Endothelial cell of umbilical vein (primary cell): ENCODE measurements around the gene ZFPM1. TPM values are rescaled to one million over a fixed set of nuclear protein-coding genes. Genes with fewer than 3 reads are reported as not detected.

Experiments
- BruUV-seq: library from RNA; stranded (reverse); fragments of 400-500 nt; replicated peaks from 2 replicates; lab custom pipeline; 2021; lab: Mats Ljungman, UMichigan
- CTCF ChIA-PET: fragments of 300-600, 350-600 bp; sonication (Branson Sonifier 250); formaldehyde crosslinking; loops from one replicate; lab custom pipeline; 2021; ENCODE audit warnings: antibody characterized with exemption, inconsistent platforms; lab: Charles Lee
- POLR2A ChIA-PET: fragments of 300-600, 350-600 bp; sonication (Branson Sonifier 250); formaldehyde crosslinking; loops from one replicate; lab custom pipeline; 2021; ENCODE audit warnings: antibody characterized with exemption, inconsistent platforms; lab: Charles Lee
- DNase-seq: peaks from one replicate; pipeline ENCODE4 v3.0.0-alpha.2; 2011; ENCODE audit warnings: low read depth, low spot score
- FAIRE-seq: peaks from 2 replicates; lab custom pipeline; 2011; peaks lifted over from hg19 to GRCh38; lab: Jason Lieb, UNC
- H2AFZ ChIP-seq: 2 replicates; pipeline ENCODE4 v1.6.0; 2012; ENCODE audit warnings: low read depth, low read length, control low read depth, inconsistent platforms
- H3K27ac ChIP-seq: 2 replicates; pipeline ENCODE4 v1.5.1; 2011; ENCODE audit warnings: low read depth, mild to moderate bottlenecking, control low read depth, low read length, moderate library complexity; ENCODE audit not compliant: insufficient read depth
- H3K27me3 ChIP-seq, 2 experiments: 2 replicates each; pipeline versions ENCODE4 v1.6.0 to v1.6.1; 2011; ENCODE audit warnings: low read length in 2 of 2, mixed read lengths in 1 of 2; ENCODE audit not compliant: control insufficient read depth in 2 of 2, insufficient read depth in 2 of 2
- H3K36me3 ChIP-seq, 2 experiments: 2 replicates in 1 of 2; 3 replicates in 1 of 2; pipeline ENCODE4 v1.5.1; 2011; ENCODE audit warnings: low read length in 2 of 2, mild to moderate bottlenecking in 1 of 2, moderate library complexity in 1 of 2; ENCODE audit not compliant: control insufficient read depth in 2 of 2, insufficient read depth in 2 of 2; ENCODE audit errors: extremely low read depth in 1 of 2
- H3K4me1 ChIP-seq: 3 replicates; pipeline ENCODE4 v1.5.1; 2011; ENCODE audit warnings: mild to moderate bottlenecking, low read length; ENCODE audit not compliant: control insufficient read depth, insufficient read depth; ENCODE audit errors: extremely low read depth
- H3K4me2 ChIP-seq: 2 replicates; pipeline ENCODE4 v1.6.1; 2011; ENCODE audit warnings: low read length, control low read depth, mixed read lengths; ENCODE audit not compliant: insufficient read depth
- H3K4me3 ChIP-seq, 3 experiments: fragments of 200-600 bp in 1 of 3; sonication (generic), shearing (Covaris generic) in 1 of 3; replicated peaks in 1 of 3; 2 replicates each; pipeline ENCODE4 v1.5.1; 2011 to 2016; ENCODE audit warnings: control low read depth in 3 of 3, low read length in 3 of 3, mild to moderate bottlenecking in 2 of 3, inconsistent platforms in 1 of 3, low read depth in 1 of 3, moderate library complexity in 1 of 3; ENCODE audit not compliant: insufficient read depth in 1 of 3
- H3K79me2 ChIP-seq: 2 replicates; pipeline ENCODE4 v1.6.0; 2012; ENCODE audit warnings: low read length, inconsistent platforms; ENCODE audit not compliant: control insufficient read depth, insufficient read depth
- H3K9ac ChIP-seq: replicated peaks from 2 replicates; pipeline ENCODE3; 2011; ENCODE audit warnings: low read length, control low read depth; ENCODE audit not compliant: insufficient read depth; ENCODE audit errors: extremely low read depth
- H3K9me1 ChIP-seq: replicated peaks from 3 replicates; pipeline ENCODE4 v1.6.0; 2011; ENCODE audit warnings: mild to moderate bottlenecking, low read length; ENCODE audit not compliant: control insufficient read depth, insufficient read depth; ENCODE audit errors: extremely low read depth
- H3K9me3 ChIP-seq: replicated peaks from 2 replicates; pipeline ENCODE4 v1.5.1; 2012; ENCODE audit warnings: low read length, inconsistent platforms; ENCODE audit not compliant: control insufficient read depth, insufficient read depth
- H4K20me1 ChIP-seq: replicated peaks from 2 replicates; pipeline ENCODE3; 2011; ENCODE audit warnings: mild to moderate bottlenecking, low read length; ENCODE audit not compliant: control insufficient read depth, insufficient read depth; ENCODE audit errors: extremely low read depth
- EZH2 ChIP-seq: IDR thresholded peaks from 2 replicates; pipeline ENCODE4 v1.6.1; 2012; ENCODE audit warnings: borderline replicate concordance, low read depth, mild to moderate bottlenecking, moderate library complexity, low read length, inconsistent platforms; ENCODE audit not compliant: severe bottlenecking
- FOS ChIP-seq: IDR thresholded peaks from 2 replicates; pipeline ENCODE4 v1.6.1; 2011; ENCODE audit warnings: mild to moderate bottlenecking, low read length, moderate library complexity, borderline replicate concordance; ENCODE audit not compliant: insufficient read depth
- GATA2 ChIP-seq: IDR thresholded peaks from 2 replicates; pipeline ENCODE4 v1.7.0; 2011; ENCODE audit warnings: low read depth, mild to moderate bottlenecking, moderate library complexity, mixed read lengths, low read length; ENCODE audit not compliant: insufficient read length, insufficient read depth
- JUN ChIP-seq: IDR thresholded peaks from 2 replicates; pipeline ENCODE4 v1.6.1; 2011; ENCODE audit warnings: borderline replicate concordance, low read depth; ENCODE audit not compliant: insufficient read length, insufficient read depth
- MYC ChIP-seq: IDR thresholded peaks from one replicate; pipeline ENCODE4 v1.6.1; 2011; ENCODE audit warnings: mild to moderate bottlenecking, low read depth, low read length
- POLR2A ChIP-seq: IDR thresholded peaks from 2 replicates; pipeline ENCODE4 v1.6.1; 2012; ENCODE audit warnings: low read depth, mild to moderate bottlenecking, control low read depth, low read length
- POLR2AphosphoS5 ChIP-seq: IDR thresholded peaks from 2 replicates; pipeline ENCODE4 v1.6.1; 2012; ENCODE audit warnings: low read depth, mild to moderate bottlenecking, control low read depth, low read length, moderate library complexity; ENCODE audit not compliant: insufficient read depth
- dilution Hi-C: fragments of 300-500 bp; cut with MboI; formaldehyde crosslinking; loops from one replicate; pipeline ENCODE4 v1.15.0; 2019; ENCODE audit warnings: low sequenced_read_pairs; ENCODE audit not compliant: extremely low pct_ligation_motif_present
- intact Hi-C: fragments of 100-400 bp; cut with micrococcal nuclease; formaldehyde crosslinking; loops from one replicate; pipeline ENCODE4 v1.10.0; 2022
- polyA plus RNA-seq, 4 experiments: library from polyadenylated mRNA; depleted of rRNA in 3 of 4; stranded (reverse) in 3 of 4; unstranded in 1 of 4; fragments of >200 nt; gene quantifications; 2 replicates each; pipeline versions ENCODE4 v1.2.1 to v1.2.3, GENCODE V29; 2011 to 2012; ENCODE audit warnings: missing spikeins in 1 of 4
- total RNA-seq: library from RNA; stranded (reverse); gene quantifications from 2 replicates; pipeline ENCODE4 v1.2.3, GENCODE V29; 2021
- TF ChIP-seq, protein P1 (sequence below): IDR thresholded peaks from 2 replicates; pipeline ENCODE4 v1.6.1; 2011; ENCODE audit not compliant: insufficient read depth, insufficient read length
- TF ChIP-seq, protein P2 (sequence below), 2 donors: IDR thresholded peaks; 1 replicate in 1 of 2; 2 replicates in 1 of 2; pipeline ENCODE4 v1.5.1; 2011; ENCODE audit warnings: low read length in 2 of 2, mild to moderate bottlenecking in 2 of 2, moderate library complexity in 2 of 2, control low read depth in 1 of 2, inconsistent platforms in 1 of 2, low read depth in 1 of 2; ENCODE audit not compliant: insufficient read depth in 1 of 2; ENCODE audit errors: extremely low read depth in 1 of 2

The ZFPM1 gene
- total and polyA plus RNA-seq, 2 donors (not counting 3 experiments of a cell fraction or from before 2014, with no cell fraction given) = 0.37 to 7.5 TPM

DNA sequence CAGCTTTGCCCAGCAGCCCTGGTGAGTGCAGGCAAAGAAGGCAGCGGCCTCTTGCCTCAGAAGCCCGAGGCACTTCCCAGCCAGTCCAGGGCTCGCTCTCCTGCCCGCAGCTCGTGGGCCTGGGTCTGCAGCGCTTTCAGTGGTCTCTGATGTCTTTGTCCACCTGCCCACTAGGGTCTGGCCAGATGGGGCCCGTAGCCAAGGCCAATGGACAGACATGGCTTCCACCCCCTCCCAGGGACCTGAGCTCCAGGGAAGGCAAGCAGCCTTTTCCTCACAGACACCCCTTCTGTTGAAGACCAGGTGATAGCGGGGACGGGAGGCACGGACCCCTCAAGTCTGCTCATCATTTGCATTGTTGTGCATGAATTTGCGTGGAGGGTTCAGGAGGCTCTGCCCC is 83.4 kb downstream of the ZFPM1 start:
- Histone ChIP-seq H4K20me1 (no peaks in the 10 kb centered on the region), H3K27me3 (peaks cover 2 to 11% of the 10 kb centered on the region in 2 experiments), H3K27ac (no peak overlapping the region), H3K9me1 (no peaks in the 10 kb centered on the region), H3K9ac (no peak overlapping the region), H3K4me3 (no peak overlapping the region), H3K4me1 (no peaks in the 10 kb centered on the region), H3K4me2 (no peak overlapping the region), H3K36me3 (no peaks in the 10 kb centered on the region), H2AFZ (no peak overlapping the region), H3K79me2 (no peaks in the 10 kb centered on the region), H3K9me3 (no peaks in the 10 kb centered on the region)
- CTCF ChIA-PET = interaction anchor here (1.1 to 1.4 kb wide), 3 partner anchors 10 to 49 kb away, joined by 3 to 4 read pairs (median 3); no protein-coding TSS in a partner anchor
- FAIRE-seq (no peak), DNase-seq (no peak)
- BruUV-seq = no TSS peak
- TF ChIP-seq, protein P1, sequence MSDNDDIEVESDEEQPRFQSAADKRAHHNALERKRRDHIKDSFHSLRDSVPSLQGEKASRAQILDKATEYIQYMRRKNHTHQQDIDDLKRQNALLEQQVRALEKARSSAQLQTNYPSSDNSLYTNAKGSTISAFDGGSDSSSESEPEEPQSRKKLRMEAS = no peak
- TF ChIP-seq FOS (no peak), GATA2 (no peak), EZH2 (no peak), JUN (no peak), MYC (no peak), POLR2A (no peak), POLR2AphosphoS5 (no peak)
- TF ChIP-seq, protein P2, sequence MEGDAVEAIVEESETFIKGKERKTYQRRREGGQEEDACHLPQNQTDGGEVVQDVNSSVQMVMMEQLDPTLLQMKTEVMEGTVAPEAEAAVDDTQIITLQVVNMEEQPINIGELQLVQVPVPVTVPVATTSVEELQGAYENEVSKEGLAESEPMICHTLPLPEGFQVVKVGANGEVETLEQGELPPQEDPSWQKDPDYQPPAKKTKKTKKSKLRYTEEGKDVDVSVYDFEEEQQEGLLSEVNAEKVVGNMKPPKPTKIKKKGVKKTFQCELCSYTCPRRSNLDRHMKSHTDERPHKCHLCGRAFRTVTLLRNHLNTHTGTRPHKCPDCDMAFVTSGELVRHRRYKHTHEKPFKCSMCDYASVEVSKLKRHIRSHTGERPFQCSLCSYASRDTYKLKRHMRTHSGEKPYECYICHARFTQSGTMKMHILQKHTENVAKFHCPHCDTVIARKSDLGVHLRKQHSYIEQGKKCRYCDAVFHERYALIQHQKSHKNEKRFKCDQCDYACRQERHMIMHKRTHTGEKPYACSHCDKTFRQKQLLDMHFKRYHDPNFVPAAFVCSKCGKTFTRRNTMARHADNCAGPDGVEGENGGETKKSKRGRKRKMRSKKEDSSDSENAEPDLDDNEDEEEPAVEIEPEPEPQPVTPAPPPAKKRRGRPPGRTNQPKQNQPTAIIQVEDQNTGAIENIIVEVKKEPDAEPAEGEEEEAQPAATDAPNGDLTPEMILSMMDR (IDR thresholded peaks at IDR 0.05; ENCODE audit: extremely low read depth in 1 of 2, insufficient read depth in 1 of 2, low read depth in 1 of 2, low read length in 2 of 2) = no peak
- intact Hi-C loops = no loop called here
- dilution Hi-C loops = no loop called here
- POLR2A ChIA-PET = no interaction called here
